ENCODE measurements around the gene LONRF2.

LONRF2 gene

DNA sequence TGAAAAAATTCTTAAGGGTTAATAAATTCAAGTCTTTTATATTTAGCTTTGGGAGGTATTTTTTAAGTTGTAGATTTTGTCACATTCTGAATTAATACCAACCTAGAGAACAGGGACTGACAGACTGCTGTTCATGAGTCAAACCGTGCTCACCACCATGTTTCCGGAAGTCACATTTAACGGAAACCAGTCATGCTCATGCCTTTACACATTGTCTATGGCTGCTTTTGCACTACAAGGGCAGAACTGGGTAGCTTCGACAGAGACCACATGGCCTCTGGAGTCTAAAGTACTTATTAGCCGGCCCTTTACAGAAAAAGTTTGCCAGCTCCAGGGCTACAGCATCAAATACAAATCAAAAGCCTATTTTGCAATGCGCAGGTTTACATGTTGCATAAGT, 33.3 kb downstream of the LONRF2 start:
- Mint-ChIP-seq H3K4me1 (ENCODE audit: low read depth) (no peaks in the 10 kb centered on the region), H3K4me3 (no peak overlapping the region), H3K9me3 (ENCODE audit: low read depth) (no peaks in the 10 kb centered on the region), H3K36me3 (no peaks in the 10 kb centered on the region), H3K27ac (no peak overlapping the region), H3K27me3 (peaks cover 2% of the 10 kb centered on the region)

DNA sequence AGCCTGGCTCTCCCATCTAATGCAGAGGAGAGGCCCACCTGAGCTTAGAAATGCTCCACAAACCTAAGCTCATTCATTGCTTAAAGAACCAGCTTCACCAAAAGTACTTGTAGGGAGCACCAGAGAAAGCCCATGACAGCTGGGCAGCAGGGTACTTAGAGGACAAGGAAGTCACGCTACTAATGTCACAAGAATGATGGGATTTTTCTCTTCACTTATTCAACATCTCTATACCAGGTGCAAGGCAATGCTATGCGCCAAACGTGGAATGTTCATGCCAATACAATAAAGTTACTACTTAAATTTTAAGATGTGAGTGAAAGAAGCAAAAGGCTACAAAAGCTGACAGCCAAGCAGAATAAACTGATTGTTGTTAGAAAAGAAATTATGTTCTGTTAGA, 36.0 kb downstream of the LONRF2 start:
- Mint-ChIP-seq H3K4me1 (ENCODE audit: low read depth) (no peaks in the 10 kb centered on the region), H3K27me3 (peaks cover 2% of the 10 kb centered on the region), H3K4me3 (no peak overlapping the region), H3K36me3 (no peaks in the 10 kb centered on the region), H3K9me3 (ENCODE audit: low read depth) (no peaks in the 10 kb centered on the region), H3K27ac (no peak overlapping the region)

GRCh38 chr2:100285691-100286090, 36.6 kb downstream of the LONRF2 start:
- Mint-ChIP-seq H3K27ac (no peak overlapping the region), H3K36me3 (no peaks in the 10 kb centered on the region), H3K9me3 (ENCODE audit: low read depth) (no peaks in the 10 kb centered on the region), H3K4me3 (no peak overlapping the region), H3K4me1 (ENCODE audit: low read depth) (no peaks in the 10 kb centered on the region), H3K27me3 (peaks cover 2% of the 10 kb centered on the region)

GRCh38 chr2:100285011-100285410, 37.3 kb downstream of the LONRF2 start:
- Mint-ChIP-seq H3K9me3 (ENCODE audit: low read depth) (no peaks in the 10 kb centered on the region), H3K27me3 (peaks cover 2% of the 10 kb centered on the region), H3K4me1 (ENCODE audit: low read depth) (no peaks in the 10 kb centered on the region), H3K27ac (no peak overlapping the region), H3K36me3 (no peaks in the 10 kb centered on the region), H3K4me3 (no peak overlapping the region)

- no peaks in the 10 kb centered on the region for H3K9me3 Mint-ChIP-seq (ENCODE audit: low read depth)
- H3K36me3 Mint-ChIP-seq: no peaks in the 10 kb centered on the region
- H3K4me1 Mint-ChIP-seq (ENCODE audit: low read depth): peaks cover 4% of the 10 kb centered on the region
- H3K4me3 Mint-ChIP-seq: no peak overlapping the region
- no peak overlapping the region for H3K27ac Mint-ChIP-seq
- H3K27me3 Mint-ChIP-seq: peaks cover 11% of the 10 kb centered on the region
Measured at GRCh38 chr2:100283724-100284501, 38.4 kb downstream of the LONRF2 start.

DNA sequence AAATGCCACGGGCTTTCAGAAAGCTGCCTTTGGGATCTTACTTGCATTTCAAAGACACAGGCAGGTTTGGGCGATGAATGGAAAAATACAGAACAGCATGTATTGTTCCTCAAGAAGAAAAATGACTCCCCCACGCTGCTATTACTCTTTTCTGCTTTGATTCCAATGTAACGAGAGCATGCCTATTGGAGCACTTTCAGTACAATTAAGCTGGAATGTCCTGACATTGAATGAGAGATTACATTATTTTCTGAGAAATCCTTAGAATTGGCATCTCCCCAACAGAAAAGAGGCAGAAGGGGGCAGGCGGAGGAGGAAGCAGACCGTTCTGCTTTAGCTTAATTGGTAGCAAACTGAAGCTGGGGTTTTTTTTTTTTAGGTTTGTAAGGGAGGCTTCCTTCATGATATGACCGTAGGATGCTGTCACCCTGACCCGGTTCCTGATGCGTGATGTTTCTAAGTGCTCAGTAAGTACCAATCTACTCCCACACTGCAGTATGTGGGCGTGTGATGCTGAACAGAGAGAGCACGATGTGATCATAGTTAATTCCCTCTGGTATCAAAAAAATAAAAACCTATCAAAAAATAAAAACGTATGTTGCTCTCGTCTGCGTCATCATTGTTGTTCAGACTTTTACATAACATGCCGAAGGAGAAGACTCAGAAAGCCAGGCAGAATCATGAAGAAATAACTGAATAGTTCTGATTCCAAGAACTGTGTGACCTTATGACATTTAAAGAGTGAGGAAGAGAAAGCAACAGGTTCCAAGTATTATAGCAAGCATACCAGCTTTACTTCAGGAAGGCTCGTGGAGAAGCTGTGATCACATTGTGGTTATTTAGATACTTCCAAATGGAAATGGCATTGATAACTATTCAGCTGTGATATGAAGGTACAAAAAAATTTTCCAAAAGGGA, 40.5 kb downstream of the LONRF2 start:
- H3K9me3 Mint-ChIP-seq (ENCODE audit: low read depth): no peaks in the 10 kb centered on the region
- H3K36me3 Mint-ChIP-seq: no peaks in the 10 kb centered on the region
- no peak overlapping the region for H3K27ac Mint-ChIP-seq
- peaks cover 4% of the 10 kb centered on the region for H3K4me1 Mint-ChIP-seq (ENCODE audit: low read depth)
- peaks cover 11% of the 10 kb centered on the region for H3K27me3 Mint-ChIP-seq
- H3K4me3 Mint-ChIP-seq: no peak overlapping the region

DNA sequence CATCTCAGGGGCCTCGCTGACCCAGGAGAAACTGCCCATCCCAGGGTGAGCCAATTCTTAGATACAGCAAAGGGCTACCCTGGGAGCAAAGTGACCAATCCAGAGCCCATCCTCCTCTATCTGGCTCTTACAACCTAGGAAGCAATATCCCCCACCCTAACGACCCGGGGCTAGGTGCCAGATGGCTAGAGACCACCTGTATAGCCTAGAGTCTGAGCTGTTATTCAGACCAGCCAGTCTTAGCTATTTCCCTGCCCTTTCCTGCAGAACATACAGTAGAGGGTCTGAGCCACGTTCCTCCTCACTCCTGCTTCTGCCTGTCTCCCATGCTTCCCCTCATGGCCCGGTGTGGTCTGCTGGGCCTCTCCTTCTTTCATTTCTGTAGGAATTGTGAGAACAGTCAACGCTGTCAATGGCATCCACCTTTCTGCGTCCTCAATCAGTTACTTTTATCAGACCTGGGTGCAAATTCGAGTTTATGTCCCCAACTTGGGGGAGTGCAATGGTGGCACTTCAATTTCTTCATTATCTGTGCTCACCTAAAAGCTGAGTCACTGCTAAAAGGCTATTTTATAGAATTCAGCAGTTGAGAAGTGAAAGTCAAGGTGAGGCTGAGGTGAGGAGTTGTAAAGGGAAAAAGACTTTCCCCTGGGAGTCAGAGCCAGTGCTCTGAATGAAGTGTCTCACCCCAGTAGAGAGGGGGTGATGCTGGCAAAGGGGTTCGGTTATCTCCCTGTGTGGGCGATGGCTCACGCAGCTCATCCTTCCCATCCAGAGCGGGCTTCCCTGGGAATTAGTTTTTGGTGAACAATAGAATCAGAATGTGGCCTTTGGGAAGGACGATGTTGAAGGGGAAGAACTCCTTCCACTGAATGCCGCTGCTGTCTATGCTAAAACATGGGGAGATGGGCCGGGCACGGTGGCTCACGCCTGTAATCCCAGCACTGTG, 42.4 kb downstream of the LONRF2 start:
- H3K27ac Mint-ChIP-seq: no peak overlapping the region
- H3K27me3 Mint-ChIP-seq: peaks cover 11% of the 10 kb centered on the region
- no peaks in the 10 kb centered on the region for H3K9me3 Mint-ChIP-seq (ENCODE audit: low read depth)
- H3K36me3 Mint-ChIP-seq: no peaks in the 10 kb centered on the region
- no peak overlapping the region for H3K4me3 Mint-ChIP-seq
- peaks cover 4% of the 10 kb centered on the region for H3K4me1 Mint-ChIP-seq (ENCODE audit: low read depth)

DNA sequence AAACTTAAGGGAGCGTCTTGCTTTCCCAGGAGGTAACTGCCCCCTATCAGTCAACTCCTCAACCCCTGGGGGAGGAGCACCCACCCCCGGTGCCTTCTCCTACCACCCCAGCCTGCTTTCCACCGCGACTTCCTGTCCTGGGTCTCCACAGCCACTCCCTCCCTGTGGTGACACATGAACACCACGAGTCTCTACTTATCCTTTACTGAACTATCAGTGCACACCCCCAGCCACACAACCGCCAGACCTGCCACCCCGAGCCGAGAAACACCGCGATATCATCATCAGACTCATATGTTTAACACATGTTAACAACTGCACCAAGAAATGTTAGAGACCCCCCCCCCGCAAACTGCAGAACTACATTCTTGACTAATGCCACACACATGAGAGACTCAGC, 43.3 kb downstream of the LONRF2 start:
- no peak overlapping the region for H3K4me3 Mint-ChIP-seq
- no peak overlapping the region for H3K27ac Mint-ChIP-seq
- H3K27me3 Mint-ChIP-seq: peaks cover 11% of the 10 kb centered on the region
- no peaks in the 10 kb centered on the region for H3K36me3 Mint-ChIP-seq
- no peaks in the 10 kb centered on the region for H3K9me3 Mint-ChIP-seq (ENCODE audit: low read depth)
- H3K4me1 Mint-ChIP-seq (ENCODE audit: low read depth): peaks cover 5% of the 10 kb centered on the region

- Mint-ChIP-seq H3K9me3 (ENCODE audit: low read depth) (no peaks in the 10 kb centered on the region), H3K36me3 (no peaks in the 10 kb centered on the region), H3K27me3 (peaks cover 11% of the 10 kb centered on the region), H3K4me3 (no peak overlapping the region), H3K27ac (no peak overlapping the region), H3K4me1 (ENCODE audit: low read depth) (peaks cover 6% of the 10 kb centered on the region)
Measured at GRCh38 chr2:100278501-100278900, 43.8 kb downstream of the LONRF2 start.

DNA sequence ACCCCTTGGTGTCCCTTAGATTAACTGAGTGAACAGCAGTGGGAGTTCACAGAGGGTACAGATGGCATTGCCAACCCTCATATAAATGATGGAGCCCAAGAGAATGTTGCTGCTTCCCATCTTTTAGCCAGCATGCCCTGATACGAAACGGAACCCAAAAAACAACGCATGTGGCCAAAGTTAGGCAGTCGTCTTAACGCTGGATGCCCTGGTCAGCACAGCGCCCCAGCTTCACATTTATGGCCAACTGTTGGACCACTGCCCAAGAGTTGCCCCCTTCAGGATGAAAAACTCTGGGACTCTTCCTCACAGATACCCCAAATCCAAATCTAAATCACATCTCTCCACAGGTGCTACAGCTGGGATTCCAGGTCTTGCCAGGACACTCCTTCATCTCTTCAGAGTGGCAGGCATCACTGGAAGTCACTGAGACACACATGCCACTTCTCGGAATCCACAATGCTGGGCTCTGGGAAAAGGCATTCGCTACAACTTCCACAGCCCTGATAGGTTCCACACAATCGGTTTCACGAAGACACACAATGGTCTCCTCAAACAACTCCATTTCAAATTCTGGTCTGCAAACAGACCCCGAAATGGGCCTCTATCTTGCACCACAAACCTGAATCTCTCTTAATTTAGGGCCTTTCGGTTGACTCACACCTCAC, 44.6 kb downstream of the LONRF2 start:
- H3K4me3 Mint-ChIP-seq: no peak overlapping the region
- H3K27ac Mint-ChIP-seq: no peak overlapping the region
- peaks cover 11% of the 10 kb centered on the region for H3K27me3 Mint-ChIP-seq
- H3K36me3 Mint-ChIP-seq: no peaks in the 10 kb centered on the region
- H3K4me1 Mint-ChIP-seq (ENCODE audit: low read depth): peaks cover 6% of the 10 kb centered on the region
- H3K9me3 Mint-ChIP-seq (ENCODE audit: low read depth): no peaks in the 10 kb centered on the region

DNA sequence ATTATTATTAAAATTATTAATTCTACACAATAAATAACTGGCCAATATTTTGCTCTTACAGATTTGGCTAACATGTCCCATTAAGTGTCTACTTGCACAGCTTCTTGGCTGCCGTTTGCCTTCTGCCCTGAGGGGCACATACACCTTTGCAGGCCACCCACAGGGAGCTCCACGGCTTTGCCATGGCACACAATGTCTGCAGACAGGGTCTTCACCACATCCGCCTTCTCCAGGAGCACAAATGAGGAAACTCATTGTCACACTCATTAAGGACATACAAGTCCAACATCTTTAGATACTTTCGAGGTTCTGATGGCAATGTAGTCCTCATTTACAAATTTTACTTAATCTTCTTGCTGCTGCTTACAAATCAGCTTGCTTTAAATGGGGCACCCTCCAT, 45.6 kb downstream of the LONRF2 start:
- Mint-ChIP-seq H3K4me1 (ENCODE audit: low read depth) (peaks cover 6% of the 10 kb centered on the region), H3K27ac (no peak overlapping the region), H3K36me3 (no peaks in the 10 kb centered on the region), H3K4me3 (no peak overlapping the region), H3K9me3 (ENCODE audit: low read depth) (no peaks in the 10 kb centered on the region), H3K27me3 (peaks cover 8% of the 10 kb centered on the region)

- peaks cover 8% of the 10 kb centered on the region for H3K27me3 Mint-ChIP-seq
- peaks cover 6% of the 10 kb centered on the region for H3K4me1 Mint-ChIP-seq (ENCODE audit: low read depth)
- H3K9me3 Mint-ChIP-seq (ENCODE audit: low read depth): no peaks in the 10 kb centered on the region
- no peak overlapping the region for H3K27ac Mint-ChIP-seq
- no peaks in the 10 kb centered on the region for H3K36me3 Mint-ChIP-seq
- no peak overlapping the region for H3K4me3 Mint-ChIP-seq
Measured at GRCh38 chr2:100275200-100275589, 47.1 kb downstream of the LONRF2 start.

- peaks cover 5% of the 10 kb centered on the region for H3K27me3 Mint-ChIP-seq
- H3K4me1 Mint-ChIP-seq (ENCODE audit: low read depth): peaks cover 6% of the 10 kb centered on the region
- H3K27ac Mint-ChIP-seq: no peak overlapping the region
- H3K9me3 Mint-ChIP-seq (ENCODE audit: low read depth): no peaks in the 10 kb centered on the region
- H3K4me3 Mint-ChIP-seq: no peak overlapping the region
- H3K36me3 Mint-ChIP-seq: no peaks in the 10 kb centered on the region
Measured at GRCh38 chr2:100274566-100275199, 47.6 kb downstream of the LONRF2 start.

- Mint-ChIP-seq H3K27ac (no peak overlapping the region), H3K9me3 (ENCODE audit: low read depth) (no peaks in the 10 kb centered on the region), H3K4me3 (no peak overlapping the region), H3K27me3 (peaks cover 2% of the 10 kb centered on the region), H3K4me1 (ENCODE audit: low read depth) (peaks cover 4% of the 10 kb centered on the region), H3K36me3 (no peaks in the 10 kb centered on the region)
Measured at GRCh38 chr2:100274076-100274475, 48.2 kb downstream of the LONRF2 start.
